ENCODE data around the gene DUSP3.

GRCh38 chr17:43791589-43791988 lies 12.8 kb upstream of the DUSP3 start:
- TF ChIP-seq CTCF (IDR thresholded peaks at IDR 0.05; ENCODE audit: low read depth, low read length): no peak
- no peak for TF ChIP-seq EZH2phosphoT487 (IDR thresholded peaks at IDR 0.05; ENCODE audit: low read depth)
